Measurements from ENCODE around the gene MAGI3.
"Not testable (repeated sequence)": the region's sequence is repeated elsewhere in the genome, so short reads cannot be mapped to it uniquely, and the experiment has no call there.

MAGI3 gene

DNA sequence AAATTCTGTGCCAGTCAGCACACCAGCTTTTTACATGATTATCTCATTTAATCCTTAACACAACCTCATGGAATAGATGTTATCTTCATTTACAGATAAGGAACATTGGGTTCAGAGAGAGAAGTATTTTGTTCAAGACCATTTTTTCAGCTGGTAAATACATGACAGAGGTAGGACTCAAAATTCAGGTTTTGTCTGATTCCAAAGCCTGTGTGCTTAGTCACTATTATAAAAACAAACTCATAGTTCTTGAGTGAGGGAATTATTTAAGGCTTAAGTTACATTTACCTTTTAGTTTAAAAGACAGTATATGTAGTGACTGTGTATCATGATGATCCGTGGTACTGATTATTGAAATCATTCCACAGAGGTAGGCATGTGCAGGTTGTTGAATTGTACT lies 125.2 kb downstream of the MAGI3 start:
- no peak for DNase-seq (ENCODE audit: low spot score)

DNA sequence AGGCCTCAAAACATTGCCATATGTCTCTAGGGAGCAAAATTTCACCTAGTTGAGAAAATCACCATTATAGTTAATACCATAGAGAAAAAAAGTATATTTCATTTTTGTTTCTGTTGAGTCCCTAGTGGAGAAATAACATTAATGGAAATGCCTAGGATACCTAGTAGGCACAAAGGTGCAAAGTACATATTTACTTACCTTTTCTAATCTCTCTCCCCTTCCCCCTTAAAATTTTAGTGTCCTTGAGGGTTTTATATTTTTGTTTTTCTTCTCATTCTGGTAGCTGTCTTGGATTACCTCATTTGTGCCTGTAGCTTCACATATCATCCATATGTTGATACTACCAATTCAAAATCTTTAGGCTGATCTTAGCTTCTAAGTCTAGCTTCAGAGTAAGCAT lies 127.0 kb downstream of the MAGI3 start:
- DNase-seq (ENCODE audit: low spot score) = no peak

DNA sequence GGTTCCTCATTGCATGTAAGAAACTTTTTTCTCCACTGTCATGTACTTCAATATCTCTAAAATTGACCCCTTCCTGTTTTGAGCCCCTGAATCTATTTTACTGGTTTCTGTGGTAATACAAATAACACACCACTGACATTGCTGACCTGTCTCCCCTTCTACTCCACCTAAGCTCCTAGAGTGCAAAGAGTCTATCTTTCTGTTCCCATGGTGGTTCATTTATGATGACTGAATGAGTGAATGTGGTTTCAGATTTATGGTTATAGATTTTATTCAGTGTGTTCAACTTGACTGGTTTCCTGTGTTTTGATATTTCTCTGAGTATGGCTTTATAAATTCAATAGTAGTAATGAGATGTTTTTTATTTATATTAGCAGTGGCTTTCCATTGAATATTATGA lies 127.7 kb downstream of the MAGI3 start:
- DNase-seq (ENCODE audit: low spot score) = no peak

DNA sequence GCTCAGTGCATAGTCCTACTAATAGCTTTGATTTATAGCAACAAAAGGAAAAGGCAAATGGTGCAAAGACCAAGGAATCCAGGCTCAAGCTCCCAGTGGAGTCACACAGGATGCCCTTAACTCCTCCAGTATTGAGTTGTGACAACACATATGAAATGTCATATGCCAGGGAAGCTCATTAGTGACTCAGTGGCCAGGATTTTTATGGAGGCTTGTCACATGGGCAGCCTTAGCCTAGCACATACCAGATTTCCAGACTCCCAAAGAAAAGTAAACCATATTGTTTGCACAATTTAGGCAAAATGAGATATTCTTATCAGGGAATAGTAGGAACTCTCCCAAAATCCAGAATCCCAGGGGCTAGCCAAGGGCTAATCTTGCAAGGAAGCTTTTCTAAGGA lies 129.2 kb downstream of the MAGI3 start:
- no peak for DNase-seq (ENCODE audit: low spot score)

DNA sequence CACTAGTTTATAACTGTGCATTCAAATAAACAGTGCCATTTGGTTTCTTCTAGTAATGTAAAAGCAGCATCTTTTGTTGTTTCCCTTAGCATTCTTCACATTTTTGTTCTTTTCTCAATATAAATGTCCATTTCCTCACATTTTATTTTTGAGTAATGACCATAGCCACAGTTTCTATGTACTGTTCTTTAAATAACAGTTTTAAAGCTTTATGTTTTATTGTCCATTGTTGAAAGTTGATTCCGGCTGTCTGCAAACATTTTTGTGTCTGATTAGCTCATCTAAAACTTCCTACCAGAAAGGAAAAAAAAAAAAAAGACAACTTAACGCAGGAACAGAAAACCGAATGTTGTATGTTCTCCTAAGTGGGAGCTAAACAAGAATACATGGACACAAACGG lies 139.7 kb downstream of the MAGI3 start:
- DNase-seq (ENCODE audit: low spot score) = no peak

DNA sequence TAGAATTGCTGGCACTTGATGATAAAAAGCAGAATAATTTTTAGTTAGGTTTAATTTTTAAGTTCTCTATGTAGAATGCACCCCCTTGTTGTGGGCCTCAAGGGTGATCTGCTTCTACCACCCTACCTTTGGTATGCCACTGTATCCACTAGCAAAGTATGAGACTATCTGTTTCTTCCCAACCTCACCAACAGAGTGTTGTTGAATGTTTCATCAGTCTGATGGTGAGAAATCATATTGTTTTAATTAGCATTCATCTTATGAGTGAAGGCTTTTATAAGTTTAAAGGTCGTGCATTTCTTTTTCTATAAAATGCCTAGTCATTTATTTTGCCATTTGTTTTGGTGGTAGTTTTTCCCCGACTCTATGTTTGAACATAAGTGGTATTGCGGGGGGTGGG lies 141.0 kb downstream of the MAGI3 start:
- no peak for DNase-seq (ENCODE audit: low spot score)

DNA sequence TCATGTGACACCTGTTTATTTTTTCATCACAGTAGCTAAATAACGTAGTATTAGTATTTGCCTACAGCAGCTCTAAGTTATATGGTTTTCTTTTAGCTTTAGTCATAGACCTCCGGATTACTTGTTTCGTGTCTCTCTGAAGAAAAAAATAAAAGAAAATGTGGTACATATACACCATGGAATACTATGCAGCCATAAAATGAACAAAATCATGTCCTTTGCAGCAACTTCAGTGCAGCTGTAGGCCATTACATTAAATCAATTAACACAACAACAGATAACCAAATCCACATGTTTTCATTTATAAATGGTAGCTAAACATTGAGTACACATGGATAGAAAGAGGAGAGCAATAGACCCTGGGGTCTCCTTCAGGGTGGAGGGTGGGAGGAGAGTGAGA lies 142.7 kb downstream of the MAGI3 start:
- DNase-seq (ENCODE audit: low spot score) = no peak

DNA sequence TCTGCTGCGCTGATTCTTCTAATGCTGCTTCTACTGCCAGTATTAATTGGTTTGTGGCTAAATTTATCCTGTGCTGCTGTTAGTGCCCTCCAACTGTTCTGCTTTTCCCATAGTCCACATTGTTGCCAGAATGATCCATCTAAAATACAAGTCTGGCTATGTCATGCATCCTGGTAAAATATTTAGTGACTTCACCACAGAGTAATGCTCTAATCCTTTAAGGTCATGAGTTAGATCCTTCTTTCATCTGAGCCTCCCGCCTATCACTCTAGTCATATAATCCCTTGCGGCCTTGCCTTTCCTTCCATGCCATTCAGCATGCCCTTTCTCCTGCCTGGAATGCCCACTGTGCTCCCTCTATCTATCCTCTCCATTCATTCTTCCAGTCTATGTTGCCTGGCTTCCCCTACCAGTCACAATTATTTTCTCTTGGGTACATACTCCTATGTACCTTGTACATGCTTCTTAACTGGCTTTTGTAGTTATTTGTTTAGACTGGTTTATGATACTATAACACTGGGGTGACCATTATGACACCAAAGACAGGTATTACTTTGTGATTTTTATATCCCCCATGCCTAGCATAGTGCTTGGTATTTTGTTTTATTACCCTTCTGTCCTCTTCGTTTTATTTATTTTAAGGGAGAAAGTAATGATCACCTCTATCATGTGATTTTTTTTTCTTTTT lies 144.0 kb downstream of the MAGI3 start:
- no peak for DNase-seq (ENCODE audit: low spot score)

DNA sequence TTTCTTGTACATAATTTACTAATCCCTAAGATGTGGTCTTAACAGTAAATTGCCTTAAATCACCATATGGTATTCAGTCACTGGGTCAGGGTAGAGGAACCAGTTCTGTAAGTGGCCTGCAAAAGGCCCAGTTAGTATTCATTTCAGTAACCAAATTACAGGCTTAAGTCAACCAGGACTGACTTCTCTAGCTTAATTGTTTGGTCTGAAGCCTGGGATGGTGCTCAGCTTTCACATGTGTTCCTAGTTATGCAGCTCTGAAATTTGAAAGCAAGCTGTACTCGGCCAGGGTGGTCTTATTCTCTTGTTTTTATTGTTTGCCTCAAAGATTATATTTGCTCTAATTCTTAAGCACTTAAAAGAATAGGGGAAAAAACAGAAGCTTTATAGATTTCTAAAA lies 144.6 kb downstream of the MAGI3 start:
- no peak for DNase-seq (ENCODE audit: low spot score)

DNA sequence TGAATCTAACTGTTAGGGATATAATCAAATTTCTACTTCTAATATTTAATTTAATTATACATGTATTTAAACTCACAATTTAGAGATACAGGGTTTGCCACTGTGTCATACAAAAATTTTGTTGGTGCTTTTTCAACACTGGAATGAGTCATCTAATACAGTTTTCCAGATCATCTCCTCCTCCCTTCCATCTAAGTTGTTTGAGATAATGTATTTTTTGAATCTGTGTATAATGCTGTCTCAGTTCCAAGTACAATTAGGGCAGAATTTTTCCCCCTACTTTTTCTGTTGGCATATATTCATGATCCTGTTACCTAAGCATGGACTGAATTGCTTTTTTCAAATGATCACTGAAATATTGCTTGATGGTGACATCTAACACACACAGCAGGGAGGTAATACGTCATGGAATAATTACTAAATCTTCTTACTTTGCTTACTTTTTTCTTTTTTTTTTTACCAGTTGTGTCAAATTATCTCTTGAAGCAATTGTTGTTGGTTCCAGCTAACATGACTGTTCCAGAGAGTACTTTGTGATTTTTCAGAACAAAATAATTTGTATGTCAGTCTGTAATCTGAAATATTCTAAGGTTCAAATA lies 146.0 kb downstream of the MAGI3 start:
- DNase-seq (ENCODE audit: low spot score) = no peak

DNA sequence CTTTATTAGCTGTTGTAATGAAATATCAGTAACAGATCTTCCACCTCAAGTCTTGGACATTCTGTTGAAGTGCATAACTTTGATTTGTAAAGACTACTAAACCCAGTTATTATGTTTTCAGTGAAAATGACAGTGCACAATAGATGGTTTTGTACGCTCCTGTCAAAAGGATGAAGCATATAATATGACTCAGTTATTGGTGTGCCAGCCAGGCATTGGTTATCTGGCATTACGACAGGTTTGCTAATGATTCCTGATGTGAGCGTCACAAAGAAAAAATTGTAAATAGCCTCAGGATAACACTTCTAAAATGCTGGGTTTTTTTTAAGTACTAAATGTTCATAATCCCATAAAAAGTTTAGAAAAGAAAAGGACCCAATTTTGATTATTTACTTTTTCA lies 147.9 kb downstream of the MAGI3 start:
- DNase-seq (ENCODE audit: low spot score) = no peak

DNA sequence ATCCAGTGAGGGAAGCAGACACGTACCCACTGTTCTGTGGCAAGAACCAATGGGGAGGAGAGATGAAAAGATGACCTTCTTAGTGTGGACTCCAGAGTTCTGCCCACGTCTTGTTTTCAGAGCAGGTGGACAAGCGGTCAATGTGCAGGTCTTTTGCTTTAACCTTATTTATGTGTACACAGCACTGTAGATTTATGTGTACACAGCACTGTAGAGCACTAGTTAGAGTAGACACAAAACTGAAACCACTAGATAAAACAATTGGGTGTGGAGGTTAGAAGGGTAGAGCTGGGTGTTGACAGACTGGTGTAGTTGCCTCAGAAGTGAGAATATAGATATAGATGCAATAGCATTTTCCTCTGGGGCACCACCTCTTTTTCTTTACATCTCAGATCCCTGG lies 150.0 kb downstream of the MAGI3 start:
- no peak for DNase-seq (ENCODE audit: low spot score)

DNA sequence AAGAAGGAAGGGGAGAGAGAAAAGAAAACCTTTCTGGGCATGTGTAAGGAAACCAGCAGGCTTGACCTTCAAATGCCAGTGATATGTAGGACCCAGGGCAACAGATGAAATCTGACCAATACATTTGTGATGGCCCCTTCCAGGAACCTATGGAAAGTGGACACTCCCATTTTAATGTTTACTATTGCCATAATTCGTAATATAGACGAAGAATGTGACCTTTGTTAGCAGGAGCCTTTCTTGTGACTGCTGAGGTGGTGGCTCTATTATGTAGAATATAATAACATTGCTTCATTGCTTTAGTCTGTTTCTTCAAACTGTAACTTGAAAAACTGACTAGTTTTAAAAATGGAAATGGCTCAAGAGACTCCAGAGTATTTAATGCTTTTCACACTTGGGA lies 150.8 kb downstream of the MAGI3 start:
- no peak for DNase-seq (ENCODE audit: low spot score)

DNA sequence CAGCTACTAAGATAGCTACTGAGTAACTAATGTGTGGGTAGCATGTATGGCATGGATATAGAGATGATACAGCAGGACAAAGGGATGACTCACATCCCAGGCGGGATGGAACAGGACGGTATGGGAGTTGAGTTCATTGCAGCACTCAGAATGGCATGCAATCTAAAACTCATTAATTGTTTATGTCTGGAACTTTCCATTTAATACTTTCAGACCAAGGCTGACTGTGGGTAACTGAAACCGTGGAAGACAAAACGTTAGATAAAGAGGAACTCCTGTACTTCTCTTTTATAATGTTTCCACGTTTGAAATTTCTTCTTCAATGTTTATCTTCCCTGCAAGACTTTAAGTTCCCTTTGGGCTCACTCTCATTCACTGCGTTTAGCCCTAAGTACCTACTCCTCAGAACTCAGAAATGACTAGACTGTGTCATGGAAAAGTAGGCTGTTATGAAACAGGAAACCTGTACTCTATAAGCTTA lies 151.9 kb downstream of the MAGI3 start:
- DNase-seq (ENCODE audit: low spot score) = no peak

DNA sequence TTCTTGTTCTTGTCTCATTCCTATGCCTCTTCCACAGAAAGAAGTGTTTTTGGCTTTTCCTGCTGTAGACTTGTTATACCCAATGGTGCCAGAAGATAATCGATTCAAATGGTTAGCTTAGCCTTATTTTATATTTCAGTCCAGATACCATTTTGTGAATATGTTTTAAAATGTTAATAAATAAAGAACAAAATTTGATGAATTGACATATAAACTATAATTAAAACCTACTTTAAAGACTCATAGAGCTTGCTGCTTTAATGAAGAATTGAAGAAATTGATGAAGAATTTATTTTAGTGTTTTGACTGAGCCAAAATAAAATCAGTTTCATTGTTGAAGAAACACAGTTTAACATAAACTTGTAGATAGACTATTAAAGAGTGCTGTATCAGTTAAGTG lies 152.8 kb downstream of the MAGI3 start:
- DNase-seq (ENCODE audit: low spot score) = no peak

DNA sequence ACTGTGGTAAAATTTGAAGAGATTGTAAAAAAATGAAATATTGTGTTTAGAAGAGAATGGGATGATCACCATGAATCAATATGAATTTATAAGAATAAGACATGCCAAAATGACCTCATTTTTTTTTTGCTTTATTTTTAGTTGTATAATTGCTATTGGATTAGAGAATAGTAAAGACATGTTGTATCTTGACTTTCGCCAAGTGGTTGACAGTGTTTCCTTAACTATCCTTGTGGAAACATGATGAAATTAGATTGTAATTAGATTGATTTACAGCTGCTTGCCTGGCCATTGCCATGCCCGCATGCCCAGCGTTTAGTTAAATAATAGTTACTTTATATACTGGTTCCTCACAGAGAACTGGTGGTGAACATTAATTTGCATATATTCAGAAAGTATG lies 154.9 kb downstream of the MAGI3 start:
- DNase-seq (ENCODE audit: low spot score) = no peak

DNA sequence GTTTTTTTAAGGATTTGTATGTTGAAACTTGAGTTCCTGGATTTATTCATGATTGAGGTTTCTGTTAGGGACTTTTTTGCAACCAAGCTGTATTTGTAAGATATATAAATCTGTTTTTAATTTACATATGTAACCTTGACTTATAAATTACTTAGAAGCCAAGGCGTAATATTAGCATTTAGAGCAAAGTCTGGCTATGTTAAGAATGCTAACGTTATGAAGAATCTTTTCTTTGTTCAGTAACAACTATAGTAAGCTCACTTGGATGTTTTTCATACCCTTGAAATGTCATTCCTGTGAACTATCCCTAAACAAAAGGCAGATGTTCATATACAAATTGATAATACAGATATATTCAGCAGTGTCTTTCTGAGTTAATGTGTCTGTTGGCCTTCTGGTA lies 155.3 kb downstream of the MAGI3 start:
- DNase-seq (ENCODE audit: low spot score) = no peak

DNA sequence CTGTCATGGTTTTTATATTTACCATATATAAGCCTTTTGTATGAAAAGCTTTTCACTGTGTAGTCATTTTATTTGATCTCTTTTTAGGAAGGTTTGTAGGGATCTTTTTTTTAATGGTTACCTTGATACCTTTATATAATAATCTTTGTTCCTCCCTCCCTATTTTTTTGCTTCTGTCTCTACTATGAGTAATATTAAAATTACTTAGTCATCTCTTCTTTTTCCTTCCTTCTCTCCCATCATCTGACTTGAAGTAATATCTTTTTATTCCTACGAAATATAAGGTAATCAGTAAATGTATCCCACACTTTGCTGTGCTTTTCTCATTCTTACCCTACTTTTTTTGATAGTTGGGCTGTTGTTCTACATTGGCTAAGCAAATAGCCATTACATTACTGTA lies 161.4 kb downstream of the MAGI3 start:
- DNase-seq (ENCODE audit: low spot score) = no peak

DNA sequence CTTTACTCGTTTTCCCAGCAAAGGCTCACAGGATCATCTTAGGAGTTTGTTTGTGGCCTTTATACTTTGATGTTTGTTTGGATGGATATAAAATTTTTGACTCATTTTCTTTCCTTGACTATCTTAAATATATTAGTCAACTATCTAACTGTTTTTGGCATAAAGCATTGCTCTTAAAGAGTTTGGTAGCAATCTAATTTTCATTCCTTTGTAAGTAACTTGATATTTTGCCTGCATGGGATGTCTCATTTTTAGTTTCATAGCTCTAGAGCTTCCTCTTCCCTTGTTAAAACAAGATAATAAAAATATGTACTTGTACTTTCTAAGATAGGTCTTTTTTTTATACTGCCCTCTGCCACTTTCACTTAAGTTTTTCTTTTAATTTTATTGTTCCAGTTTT lies 161.9 kb downstream of the MAGI3 start:
- no peak for DNase-seq (ENCODE audit: low spot score)

DNA sequence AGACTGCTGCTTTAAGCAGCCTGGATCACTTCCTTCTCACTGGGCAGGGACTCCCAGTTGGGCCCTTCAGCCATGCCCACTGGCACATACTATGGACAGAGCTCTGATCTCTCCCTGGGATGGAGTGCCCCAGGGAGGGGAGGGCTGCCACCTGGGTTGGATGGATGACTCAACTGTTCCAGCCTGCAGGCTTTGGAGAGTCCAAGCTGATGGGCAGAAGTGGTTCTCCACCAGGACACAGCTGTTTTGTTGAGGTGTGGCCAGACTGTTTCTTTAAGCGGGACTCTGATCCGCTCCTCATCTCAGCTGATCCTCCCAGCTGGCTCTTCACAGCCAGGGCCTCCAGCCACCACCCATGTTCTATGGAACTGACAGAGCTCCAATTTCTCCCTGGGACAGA lies 166.9 kb downstream of the MAGI3 start:
- no peak for DNase-seq (ENCODE audit: low spot score)

DNA sequence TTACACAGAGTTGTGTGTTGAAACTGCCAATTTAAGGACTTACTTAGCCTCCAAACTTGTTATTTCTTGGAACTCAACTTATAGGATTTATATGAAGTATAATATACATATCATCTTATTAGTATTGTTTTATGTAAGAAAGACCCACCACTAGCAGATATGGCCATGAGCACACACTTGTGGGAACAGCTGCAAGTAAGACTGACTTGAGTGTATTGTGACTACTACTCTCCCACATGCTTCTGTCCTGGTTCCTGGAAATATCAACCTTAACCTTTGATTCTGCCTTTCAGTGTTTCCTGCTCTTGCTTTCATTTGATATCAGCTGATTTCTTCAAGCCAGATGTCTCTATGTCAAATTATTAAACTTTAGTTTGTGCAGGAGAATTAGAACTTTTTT lies 175.3 kb downstream of the MAGI3 start:
- DNase-seq (ENCODE audit: low spot score) = no peak

DNA sequence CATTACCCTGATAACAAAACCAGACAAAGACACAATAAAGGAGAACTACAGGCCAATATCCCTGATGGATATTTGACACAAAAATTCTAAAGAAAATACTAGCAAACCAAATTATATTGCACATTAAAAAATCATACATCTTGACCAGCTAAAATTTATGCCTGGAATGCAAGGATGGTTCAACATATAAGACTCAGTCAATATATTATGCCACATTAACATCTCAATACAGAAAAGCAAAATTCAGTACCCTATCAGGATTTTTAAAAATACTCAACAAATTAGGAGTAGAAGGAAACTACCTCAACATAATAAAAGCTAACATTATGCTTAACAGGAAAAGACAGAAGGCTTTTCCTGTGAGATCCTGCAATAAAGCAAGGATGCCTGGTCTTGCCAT lies 177.1 kb downstream of the MAGI3 start:
- no peak for DNase-seq (ENCODE audit: low spot score)

DNA sequence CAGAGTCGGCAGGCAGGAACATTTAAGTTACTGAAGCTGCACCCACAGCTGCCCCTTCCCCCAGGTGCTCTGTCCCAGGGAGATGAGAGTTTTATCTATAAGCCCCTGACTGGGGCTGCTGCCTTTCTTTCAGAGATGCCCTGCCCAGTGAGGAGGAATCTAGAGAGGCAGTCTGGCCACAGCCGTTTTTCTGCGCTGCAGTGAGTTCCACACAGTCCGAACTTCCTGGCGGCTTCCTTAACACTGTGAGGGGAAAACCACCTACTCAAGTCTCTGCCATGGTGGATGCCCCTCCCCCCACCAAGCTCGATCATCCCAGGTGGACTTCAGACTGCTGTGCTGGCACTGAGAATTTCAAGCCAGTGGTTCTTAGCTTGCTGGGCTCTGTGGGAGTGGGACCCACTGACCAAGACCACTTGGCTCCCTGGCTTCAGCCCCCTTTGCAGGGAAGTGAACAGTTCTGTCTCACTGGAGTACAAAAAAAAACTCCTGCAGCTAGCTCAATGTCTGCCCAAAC lies 185.5 kb downstream of the MAGI3 start:
- DNase-seq (ENCODE audit: low spot score) = not testable (repeated sequence)

DNA sequence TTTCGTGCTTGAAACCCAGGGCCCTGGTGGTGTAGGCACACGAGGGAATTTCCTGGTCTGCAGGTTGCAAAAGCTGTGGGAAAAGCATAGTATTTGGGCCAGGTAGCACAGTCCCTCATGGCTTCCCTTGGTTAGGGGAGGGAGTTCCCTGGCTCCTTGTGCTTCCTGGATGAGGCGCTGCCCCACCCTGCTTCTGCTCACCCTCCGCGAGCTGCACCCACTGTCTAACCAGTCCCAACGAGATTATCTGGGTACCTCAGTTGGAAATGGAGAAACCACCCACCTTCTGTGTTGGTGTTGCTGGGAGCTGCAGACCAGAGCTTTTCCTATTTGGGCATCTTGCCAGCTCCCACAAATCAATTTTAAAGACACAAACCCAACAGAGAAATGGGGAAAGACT lies 186.0 kb downstream of the MAGI3 start:
- no peak for DNase-seq (ENCODE audit: low spot score)

Data from hematopoietic multipotent progenitor cell treated with erythropoietin and hydrocortisone succinate and interleukin-3 and kit ligand, for 17 days (in vitro differentiated cells).